Germinal center (tissue), 1 donor: ENCODE results near the gene ABL2.
A peak's percentile ranks its signal among the peaks of the same experiment; 100 is the strongest.
"Not testable (repeated sequence)": the region's sequence is repeated elsewhere in the genome, so short reads cannot be mapped to it uniquely, and the experiment has no call there.

Experiments used
- DNase-seq: peaks from one replicate; pipeline ENCODE4 v3.0.0; 2012; ENCODE audit warnings: mixed read lengths, low spot score

The ABL2 gene

DNA sequence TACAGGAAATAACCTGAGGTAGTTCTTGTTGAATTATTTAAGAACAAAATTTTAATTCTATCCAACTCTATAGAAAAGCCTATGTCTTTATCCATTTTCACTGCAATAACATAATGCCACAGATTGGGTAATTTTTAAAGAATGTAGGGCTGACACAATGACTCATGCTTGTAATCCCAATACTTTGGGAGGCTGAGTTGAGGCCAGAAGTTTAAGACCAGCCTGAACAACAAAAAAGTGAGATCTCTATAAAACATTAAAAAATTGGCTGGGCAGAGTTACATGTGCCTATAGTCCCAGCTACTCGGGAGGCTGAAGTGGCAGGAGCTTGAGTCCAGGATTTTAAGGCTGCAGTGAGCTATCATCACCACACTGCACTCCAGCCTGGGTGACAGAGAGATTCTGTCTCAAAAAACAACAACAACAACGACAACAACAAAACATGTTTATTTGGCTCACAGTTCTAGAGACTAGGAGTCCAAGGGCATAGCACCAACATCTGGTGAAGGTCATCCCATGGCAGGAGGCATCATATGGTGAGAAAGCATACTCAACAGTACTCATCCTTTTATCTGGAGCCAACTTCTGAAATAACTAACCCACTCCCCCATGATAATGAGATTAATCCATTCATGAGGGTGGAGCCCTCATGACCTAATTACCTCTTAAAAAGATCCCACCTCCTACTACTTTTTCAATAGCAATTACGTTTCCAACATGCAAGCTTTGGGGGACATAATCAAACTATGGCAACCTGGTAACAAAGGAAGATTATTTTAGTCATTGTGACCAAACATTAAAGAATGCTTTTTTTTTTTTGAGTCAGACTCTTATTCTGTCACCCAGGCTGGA lies 59.6 kb downstream of the ABL2 start:
- no peak for DNase-seq

DNA sequence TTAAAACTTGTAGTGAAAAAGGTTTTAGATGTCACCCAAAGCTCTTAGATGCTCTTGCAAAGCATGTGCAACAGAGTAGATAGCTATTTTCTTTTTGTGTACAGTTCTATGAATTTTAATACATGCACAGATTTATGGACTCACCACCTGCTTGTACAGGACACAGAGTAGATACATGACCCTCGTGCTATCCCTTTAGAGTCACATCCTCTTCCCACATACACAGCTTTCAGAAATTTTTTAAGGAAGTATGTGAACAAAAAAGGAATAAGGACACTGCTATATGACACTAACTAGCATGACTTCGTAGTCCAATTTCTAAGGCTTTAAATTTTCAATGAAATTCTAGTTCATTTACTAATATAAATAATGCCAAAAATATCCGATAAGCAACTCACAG lies 60.9 kb downstream of the ABL2 start:
- DNase-seq: no peak

DNA sequence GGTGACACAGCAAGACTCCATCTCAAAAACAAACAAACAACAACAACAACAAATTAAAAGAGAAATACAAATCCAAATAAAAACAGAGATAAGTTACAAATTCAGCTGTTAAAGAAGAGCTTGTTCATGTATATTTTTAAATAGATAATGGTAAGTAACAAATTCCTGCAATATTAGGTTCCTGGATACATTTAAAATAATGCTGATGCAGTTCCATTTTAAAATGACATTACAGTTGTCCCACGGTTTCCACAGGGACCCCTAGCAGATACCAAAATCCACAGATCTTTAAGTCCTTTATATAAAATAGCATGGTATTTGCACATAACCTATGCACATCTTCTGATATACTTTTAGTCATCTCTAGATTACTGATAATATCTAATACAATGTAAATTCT lies 61.5 kb downstream of the ABL2 start:
- no peak for DNase-seq

DNA sequence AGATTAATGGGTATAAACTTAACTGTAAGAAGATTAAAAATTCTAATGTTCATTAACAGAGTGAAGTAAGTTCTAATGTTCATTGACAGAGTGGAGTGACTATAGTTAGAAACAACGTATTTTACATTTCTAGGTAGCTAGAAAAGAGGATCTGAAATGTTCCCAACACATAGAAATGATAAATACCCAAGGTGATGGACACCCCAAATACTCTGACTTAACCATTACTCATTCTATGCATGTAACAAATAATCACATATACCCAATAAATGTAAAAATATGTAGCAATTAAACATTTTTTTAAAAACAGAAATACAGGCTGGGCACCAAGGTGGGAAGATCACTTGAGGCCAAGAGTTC lies 62.1 kb downstream of the ABL2 start:
- DNase-seq: no peak

DNA sequence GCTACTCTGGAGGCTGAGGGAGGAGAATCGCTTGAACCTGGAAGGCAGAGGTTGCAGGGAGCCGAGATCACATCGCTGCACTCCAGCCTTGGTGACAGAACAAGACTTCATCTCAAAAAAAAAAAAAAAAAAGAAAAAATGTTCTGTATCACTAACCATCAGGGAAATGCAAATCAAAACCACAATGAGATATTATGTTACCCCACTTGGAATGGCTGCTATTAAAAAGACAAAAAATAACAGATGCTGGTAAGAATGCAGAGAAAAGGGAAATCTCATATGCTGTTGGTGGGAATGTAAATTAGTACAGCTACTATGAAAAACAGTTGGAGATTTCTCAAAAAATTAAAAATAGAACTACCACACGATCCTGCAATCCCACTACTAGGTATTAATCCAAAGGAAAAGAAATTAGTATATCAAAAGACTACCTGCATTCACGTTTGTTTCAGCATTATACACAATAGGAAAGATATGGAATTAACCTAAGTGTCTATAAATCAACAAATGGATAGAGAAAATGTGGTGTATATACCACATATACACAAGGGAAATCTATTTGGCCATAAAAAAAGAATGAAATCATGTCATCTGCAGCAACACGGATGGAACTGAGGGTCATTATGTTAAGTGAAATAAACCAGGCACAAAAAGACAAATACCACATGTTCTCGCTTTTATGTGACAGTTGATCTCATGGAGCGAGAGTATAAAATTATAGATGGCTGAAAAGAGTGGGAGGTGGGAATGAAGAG lies 62.6 kb downstream of the ABL2 start:
- no peak for DNase-seq

DNA sequence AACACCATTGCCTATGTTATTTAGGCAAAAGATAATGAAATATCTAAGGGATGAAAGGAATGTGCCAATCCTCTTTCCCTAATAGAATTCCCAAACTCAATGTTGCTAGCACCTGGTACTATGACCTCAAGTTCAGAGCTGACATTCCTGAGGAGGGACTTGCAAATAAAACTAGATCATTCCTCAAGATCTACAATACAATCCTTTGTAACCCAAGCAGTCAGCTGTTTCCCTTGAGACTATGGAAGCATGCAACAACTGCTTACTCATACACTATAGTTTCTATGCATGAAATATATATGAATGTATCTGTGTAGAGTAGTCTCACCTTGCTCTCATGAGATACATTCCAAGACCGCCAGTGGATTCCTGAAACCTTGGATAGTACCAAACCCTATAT lies 65.0 kb downstream of the ABL2 start:
- DNase-seq: no peak

DNA sequence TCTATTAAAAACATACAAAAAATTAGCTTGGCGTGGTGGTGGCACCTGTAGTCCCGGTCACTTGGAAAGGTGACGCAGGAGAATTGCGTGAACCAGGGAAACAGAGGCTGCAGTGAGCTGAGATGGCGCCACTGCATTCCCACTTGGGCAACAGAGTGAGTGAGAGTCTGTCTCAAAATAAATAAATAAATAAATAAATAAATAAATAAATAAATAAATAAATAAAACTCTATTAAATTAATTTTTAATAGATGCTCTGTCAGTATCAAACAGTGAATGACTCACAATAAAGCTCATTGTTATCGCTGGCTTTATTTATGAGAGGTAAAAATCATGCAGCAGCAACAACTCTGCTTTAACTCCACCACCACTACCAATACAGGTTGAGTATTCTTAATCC lies 72.8 kb downstream of the ABL2 start:
- DNase-seq: no peak

DNA sequence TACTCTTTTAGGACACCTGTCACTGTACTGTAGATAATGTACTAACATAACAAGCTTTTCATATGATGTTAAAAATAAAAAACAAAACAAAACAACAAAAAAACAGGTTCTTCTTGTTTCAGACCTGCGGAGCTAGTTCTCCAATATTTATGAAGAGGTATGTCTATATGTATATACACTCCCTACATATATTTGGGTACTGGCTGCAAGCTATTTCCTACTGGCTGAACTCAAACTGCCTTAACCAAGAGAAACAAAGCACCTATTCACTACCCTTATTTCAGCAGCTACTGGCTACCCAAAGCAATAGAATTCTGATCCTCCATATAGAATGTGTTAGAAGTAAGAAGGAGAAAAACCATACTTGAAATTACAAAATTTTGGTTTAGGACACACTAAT lies 73.5 kb downstream of the ABL2 start:
- DNase-seq: no peak

DNA sequence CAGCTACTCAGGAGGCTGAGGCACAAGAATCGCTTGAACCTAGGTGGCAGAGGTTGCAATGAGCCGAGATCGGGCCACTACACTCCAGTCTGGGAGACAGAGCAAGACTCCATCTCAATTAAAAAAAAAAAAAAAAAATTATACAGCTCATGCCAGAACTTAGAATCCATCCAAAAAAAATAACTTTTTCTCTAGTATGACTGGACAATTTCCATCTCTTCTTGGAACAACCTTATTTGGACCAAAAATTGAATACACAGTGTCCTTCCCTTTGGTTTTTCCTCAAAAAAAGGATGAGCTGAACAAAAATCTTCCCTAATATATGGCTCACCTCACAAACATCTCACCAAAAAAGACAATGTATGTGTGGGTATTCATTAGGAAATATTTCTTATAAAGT lies 73.9 kb downstream of the ABL2 start:
- DNase-seq: no peak

DNA sequence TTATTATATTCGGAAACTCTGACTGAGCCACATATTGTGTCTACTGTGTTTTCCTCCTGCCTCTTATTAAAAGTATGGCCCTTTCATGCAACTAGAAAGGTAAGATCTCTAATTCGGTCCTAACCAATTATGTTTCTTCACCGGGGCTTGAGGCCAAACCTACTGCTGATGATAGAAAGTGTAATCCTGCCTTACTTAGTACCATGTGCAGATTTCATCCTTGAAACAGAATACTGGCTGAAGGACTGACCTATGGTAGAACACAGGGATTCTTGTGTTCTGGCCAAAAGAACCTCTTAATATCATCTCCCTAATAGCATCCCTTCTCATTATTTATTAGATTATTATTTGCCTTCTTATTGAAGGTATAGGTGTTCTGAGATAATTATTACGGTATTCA lies 75.0 kb downstream of the ABL2 start:
- no peak for DNase-seq

DNA sequence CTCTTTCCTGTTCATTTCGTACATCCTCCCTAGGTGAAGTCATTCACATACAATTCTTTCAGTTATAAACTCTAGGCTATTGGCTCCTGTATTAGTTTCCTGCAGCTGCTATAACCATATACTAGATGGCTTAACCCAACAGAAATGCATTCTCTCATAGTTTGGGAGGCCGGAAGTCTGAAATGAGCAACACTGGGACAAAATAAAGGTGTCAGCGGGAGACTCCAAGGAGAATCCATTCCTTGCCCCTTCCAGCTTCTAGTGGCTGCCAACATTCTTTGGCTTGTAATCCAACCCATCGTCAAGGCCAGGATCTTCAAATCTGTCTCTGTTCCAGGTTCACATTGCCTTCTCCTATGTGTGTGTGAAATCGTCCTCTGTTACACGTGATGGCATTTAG lies 76.3 kb downstream of the ABL2 start:
- no peak for DNase-seq

DNA sequence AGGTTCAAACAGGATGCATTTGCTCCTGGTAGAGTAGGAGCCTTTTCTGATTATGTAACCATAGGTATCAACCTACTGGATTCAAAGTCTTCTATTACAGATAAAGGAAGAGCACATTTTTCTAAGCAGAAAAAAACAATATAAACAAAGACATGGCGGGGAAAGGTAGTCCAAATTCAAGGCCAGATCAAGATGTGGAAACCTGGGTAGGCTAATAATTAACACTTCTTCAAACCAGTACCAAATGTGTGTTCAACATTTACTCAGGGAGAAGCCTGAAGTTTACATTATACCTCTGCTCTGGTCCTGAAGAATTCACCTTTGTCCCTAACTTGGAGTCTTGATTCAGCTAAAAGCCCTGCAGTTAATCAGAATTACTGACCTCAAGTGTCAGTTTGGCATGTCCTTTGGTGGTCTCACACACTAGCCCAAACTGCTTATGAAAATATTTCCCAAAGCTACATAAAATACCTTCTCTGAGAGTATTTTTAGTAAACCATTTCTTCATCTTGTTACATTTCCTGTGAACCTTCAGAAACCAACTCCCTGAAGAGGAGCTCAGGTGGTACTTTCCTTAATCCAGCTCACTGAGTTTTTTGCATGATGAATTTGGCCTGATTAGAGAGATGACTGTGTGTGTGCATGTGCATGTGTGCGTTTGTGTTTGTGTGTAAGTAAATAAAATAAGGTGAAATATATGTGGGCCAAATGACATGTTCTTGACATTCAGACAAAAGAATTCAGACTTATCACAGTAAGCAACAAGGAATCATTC lies 77.4 kb downstream of the ABL2 start:
- DNase-seq: peak; percentile 14

DNA sequence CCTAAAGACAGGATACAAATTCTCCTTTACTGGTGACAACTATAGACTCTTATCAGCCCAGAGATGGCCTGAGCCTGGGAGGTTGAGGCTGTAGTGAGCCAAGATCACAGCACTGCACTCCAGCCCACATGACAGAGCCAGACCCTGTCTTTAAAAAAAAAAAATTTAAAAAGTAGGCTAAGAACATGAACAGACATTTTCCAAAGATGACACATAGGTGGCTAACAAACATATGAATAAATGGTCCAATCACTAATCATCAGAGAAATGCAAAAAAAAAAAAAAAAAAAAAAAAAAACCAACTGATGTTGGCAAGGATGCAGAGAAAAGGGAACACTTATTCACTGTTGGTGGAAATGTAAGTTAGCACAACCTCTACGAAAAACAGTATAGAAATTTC lies 82.6 kb downstream of the ABL2 start:
- DNase-seq: no peak

DNA sequence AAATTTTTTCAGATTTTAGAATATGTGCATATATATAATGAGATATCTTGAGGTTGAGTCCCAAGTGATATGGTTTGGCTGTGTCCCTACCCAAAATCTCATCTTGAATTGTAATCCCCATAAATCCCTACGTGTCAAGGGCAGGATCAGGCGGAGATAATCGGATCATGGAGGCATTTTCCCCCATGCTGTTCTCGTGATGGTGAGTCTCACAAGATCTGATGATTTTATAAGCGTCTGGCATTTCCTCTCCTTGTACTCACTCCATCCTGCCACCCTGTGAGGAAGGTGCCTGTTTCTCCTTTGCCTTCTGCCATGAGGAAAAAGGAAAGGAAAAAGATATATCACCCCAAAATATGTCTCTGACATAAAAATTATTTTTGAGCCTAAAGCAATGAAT lies 83.0 kb downstream of the ABL2 start:
- DNase-seq: no peak

DNA sequence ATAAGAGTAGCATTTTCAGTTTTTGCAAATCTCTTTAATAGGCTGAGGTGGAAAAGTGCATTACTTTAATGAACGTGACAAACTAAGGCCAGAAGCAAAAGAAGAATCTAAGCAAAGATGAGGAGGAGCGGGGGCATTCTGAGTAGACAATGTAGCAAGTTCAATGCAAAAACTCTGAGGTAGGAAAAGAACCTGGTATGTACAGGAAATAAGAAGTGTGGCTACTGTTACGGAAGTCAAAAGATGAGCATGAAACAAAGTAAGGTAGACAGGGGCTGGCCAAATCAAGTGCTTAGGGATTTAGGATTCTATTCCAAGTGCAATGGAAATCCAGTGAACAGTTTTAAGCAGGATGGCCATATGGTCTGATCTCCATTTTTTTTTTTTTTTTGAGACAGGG lies 84.0 kb downstream of the ABL2 start:
- no peak for DNase-seq

DNA sequence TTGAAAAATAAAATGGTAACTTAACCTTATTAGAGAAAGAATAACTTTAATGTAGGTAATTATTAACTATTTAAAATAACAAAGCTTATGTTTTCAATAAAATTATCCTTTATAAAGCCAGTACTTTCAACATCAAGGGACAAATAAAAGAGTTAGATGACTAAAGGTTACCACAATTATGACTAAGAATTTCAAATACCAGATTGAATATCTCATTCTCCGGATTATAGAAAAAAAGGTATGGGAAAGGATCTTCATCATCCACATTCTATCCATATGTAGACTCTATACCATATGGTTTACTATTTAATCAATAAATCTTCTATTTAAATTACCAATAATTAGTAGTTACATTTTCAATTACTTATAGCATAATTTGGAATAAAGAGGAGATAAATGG lies 84.9 kb downstream of the ABL2 start:
- no peak for DNase-seq

DNA sequence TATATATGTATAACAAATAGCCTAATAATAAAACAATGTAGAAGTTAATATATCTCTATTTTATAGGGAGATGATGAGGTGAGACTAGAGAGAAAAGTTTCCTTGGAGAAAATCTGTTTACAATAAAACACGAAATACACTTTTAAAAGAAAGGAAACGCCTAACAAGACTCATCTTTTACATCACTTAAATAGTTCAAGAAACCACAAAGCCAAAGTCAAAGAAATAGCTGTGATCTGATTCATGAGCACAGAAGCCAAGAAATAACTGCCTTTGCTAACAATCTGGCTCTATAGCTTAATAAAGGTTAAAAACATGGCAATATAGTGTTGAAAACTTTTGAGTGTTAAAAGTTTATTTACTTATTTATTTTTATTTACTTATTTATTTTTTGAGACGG lies 86.2 kb downstream of the ABL2 start:
- no peak for DNase-seq

DNA sequence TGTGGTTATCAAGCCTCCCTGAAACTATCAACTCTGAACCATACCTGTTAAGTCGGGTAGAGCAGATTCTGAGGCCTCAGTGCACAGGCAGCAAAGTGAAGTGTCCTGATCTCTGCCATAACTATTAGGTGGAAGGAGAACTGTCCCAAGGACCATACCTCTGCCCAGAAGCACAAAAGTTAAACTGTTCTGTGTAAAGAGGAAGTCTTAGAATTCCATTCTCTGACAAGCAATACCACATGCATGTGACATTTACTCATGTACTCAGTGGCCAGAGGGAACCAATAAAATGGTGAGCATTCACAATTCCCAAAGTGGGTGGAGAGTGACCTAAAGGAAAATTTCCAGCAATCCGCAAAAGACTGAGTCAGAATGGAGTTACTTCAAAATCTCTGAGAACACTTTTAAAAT lies 86.6 kb downstream of the ABL2 start:
- no peak for DNase-seq

DNA sequence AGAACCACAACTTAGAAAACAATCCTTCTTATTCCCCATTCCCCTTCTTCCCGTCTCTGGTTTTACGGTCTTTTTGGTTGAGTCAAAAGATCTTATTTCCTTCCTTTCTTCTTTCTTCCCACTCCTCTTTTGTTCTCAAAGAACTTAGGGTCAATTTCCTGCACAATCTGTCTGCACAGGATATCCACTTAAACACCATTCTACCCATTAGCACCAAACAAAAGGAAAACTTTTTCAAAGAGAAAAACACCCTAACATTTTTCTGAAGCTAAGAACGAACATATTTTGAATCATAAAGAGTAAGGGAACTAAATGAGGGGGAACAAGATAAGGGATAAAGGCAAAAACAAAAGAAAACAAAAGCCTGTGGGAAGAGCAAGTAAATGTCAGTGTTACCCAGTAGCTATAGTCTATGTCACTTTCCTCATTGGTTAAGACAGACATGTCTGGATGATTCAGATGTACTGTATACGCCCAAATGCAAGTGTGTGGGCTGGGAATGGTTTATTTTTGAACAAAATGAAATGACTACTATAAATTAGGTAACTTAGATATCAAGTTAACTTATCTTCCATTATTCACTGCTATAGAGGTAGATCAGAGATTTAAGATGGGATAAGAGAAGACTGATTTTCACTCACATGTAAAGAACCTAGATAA lies 87.8 kb downstream of the ABL2 start:
- DNase-seq: no peak

DNA sequence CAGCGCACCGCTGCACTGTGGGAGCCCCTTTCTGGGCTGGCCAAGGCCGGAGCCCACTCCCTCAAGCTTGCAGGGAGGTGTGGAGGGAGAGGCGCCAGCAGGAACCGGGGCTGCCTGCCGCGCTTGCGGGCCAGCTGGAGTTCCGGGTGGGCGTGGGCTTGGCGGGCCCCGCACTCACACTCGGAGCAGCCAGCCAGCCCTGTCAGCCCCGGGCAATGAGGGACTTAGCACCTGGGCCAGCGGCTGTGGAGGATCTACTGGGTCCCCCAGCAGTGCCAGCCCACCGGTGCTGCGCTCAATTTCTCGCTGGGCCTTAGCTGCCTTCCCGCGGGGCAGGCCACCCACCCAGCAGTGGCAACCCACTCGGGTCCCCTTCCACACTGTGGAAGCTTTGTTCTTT lies 90.7 kb downstream of the ABL2 start:
- DNase-seq: not testable (repeated sequence)

DNA sequence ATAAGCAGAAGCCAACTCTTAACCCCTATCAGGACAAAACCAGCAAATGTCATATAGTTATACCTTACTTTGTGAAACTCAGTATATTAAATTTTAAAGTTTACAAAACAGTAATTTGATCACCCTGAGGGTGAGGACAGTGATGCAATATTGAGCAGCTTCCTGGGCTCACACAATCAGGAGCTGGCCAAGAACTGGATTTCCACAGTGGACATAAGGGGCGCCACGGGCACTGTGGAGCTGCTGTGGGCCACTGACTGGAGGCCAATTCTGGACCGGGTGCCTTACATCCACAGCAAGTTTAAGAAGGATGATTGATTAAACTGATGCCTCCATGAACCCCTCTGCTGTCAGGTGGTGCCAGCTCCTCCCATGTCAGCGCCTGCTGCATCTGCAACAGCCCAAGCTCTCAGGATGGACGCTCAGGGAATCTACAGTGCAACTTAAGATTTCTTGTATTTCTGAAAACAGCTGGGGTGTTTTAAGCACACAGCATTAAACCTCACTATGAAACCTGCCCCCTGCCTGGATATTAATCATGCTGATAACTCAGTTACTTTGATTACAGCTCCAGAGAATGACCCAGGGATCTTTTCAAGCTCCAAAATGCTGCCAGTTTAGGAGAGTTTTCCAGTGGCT lies 91.7 kb downstream of the ABL2 start:
- no peak for DNase-seq

DNA sequence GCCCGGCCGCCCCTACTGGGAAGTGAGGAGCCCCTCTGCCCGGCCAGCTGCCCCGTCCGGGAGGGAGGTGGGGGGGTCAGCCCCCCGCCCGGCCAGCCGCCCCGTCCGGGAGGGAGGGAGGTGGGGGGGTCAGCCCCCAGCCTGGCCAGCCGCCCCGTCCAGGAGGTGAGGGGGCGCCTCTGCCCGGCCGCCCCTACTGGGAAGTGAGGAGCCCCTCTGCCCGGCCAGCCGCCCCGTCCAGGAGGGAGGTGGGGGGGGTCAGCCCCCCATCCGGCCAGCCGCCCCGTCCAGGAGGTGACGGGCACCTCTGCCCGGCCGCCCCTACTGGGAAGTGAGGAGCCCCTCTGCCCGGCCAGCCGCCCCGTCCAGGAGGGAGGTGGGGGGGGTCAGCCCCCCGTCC lies 93.8 kb downstream of the ABL2 start:
- not testable (repeated sequence) for DNase-seq
